PFSK-1 (cell line): ENCODE measurements around the gene UBXN10.

ENCODE experiments used
- FOXP2 ChIP-seq: optimal IDR thresholded peaks from 2 replicates; pipeline ENCODE3; 2011; ENCODE audit warnings: borderline replicate concordance, control low read depth, inconsistent platforms; ENCODE audit not compliant: insufficient read depth; ENCODE audit errors: extremely low read length, extremely low read depth
- POLR2AphosphoS5 ChIP-seq: IDR thresholded peaks from 2 replicates; pipeline ENCODE4 v1.6.1; 2012; ENCODE audit warnings: low read depth, mild to moderate bottlenecking, control low read depth, low read length, moderate library complexity
- REST ChIP-seq, 2 experiments: IDR thresholded peaks; 2 replicates each; pipeline versions ENCODE4 v1.6.1 to v1.8.0; 2011 to 2012; ENCODE audit warnings: low read depth in 2 of 2, low read length in 2 of 2, control low read depth in 1 of 2, inconsistent platforms in 1 of 2, mild to moderate bottlenecking in 1 of 2, moderate library complexity in 1 of 2; ENCODE audit not compliant: insufficient read depth in 1 of 2
- SIN3A ChIP-seq: IDR thresholded peaks from 2 replicates; pipeline ENCODE4 v1.6.1; 2012; ENCODE audit warnings: mild to moderate bottlenecking, low read length, moderate library complexity, borderline replicate concordance; ENCODE audit not compliant: insufficient read depth
- TAF1 ChIP-seq: IDR thresholded peaks from 2 replicates; pipeline ENCODE4 v1.6.1; 2012; ENCODE audit warnings: low read length, control low read depth, borderline replicate concordance; ENCODE audit not compliant: insufficient read depth

The UBXN10 gene

GRCh38 chr1:20212085-20212684, 26.3 kb downstream of the UBXN10 start:
- no peak for TF ChIP-seq POLR2AphosphoS5
- no peak for TF ChIP-seq REST (IDR thresholded peaks at IDR 0.05; ENCODE audit: insufficient read depth in 1 of 2, low read depth in 2 of 2, low read length in 2 of 2)
- no peak for TF ChIP-seq FOXP2
- no peak for TF ChIP-seq SIN3A
- no peak for TF ChIP-seq TAF1

- TF ChIP-seq TAF1 = no peak
- TF ChIP-seq POLR2AphosphoS5 = no peak
- no peak for TF ChIP-seq FOXP2
Measured at GRCh38 chr1:20212685-20213331, 26.9 kb downstream of the UBXN10 start.

- no peak for TF ChIP-seq REST (IDR thresholded peaks at IDR 0.05; ENCODE audit: insufficient read depth in 1 of 2, low read depth in 2 of 2, low read length in 2 of 2)
- TF ChIP-seq FOXP2 = no peak
- no peak for TF ChIP-seq SIN3A
- no peak for TF ChIP-seq POLR2AphosphoS5
- TF ChIP-seq TAF1 = no peak
Measured at GRCh38 chr1:20215716-20216115, 29.8 kb downstream of the UBXN10 start.

GRCh38 chr1:20216574-20216973, 30.7 kb downstream of the UBXN10 start:
- TF ChIP-seq REST (IDR thresholded peaks at IDR 0.05; ENCODE audit: insufficient read depth in 1 of 2, low read depth in 2 of 2, low read length in 2 of 2) = no peak
- TF ChIP-seq TAF1 = no peak
- no peak for TF ChIP-seq FOXP2
- TF ChIP-seq POLR2AphosphoS5 = no peak
- TF ChIP-seq SIN3A = no peak

GRCh38 chr1:20220036-20220435, 34.1 kb downstream of the UBXN10 start:
- TF ChIP-seq FOXP2 (no peak), SIN3A (no peak), REST (IDR thresholded peaks at IDR 0.05; ENCODE audit: insufficient read depth in 1 of 2, low read depth in 2 of 2, low read length in 2 of 2) (no peak), TAF1 (no peak), POLR2AphosphoS5 (no peak)
